HepG2 (cell line): ENCODE data around the gene ARHGAP12. TPM values are rescaled to one million over a fixed set of nuclear protein-coding genes. Genes with fewer than 3 reads are reported as not detected.

Experiments
- ARHGAP35 ChIP-seq: sonication (generic); formaldehyde crosslinking; IDR thresholded peaks from 2 replicates; pipeline ENCODE4 v1.9.0; 2022; ENCODE audit warnings: mild to moderate bottlenecking, inconsistent platforms, moderate library complexity, missing genetic modification reagents, borderline replicate concordance
- CCAR2 ChIP-seq: fragments of 200-400 bp; formaldehyde crosslinking; optimal IDR thresholded peaks from 2 replicates; pipeline ENCODE3; 2018; ENCODE audit warnings: low read depth, mild to moderate bottlenecking, low read length, moderate library complexity
- FIP1L1 ChIP-seq: fragments of 200-400 bp; formaldehyde crosslinking; IDR thresholded peaks from 2 replicates; pipeline ENCODE4 v1.6.1; 2018; ENCODE audit warnings: low read depth, mild to moderate bottlenecking, low read length, moderate library complexity, borderline replicate concordance; ENCODE audit not compliant: insufficient read depth
- FOXO1 ChIP-seq: sonication (generic); formaldehyde crosslinking; IDR thresholded peaks from 2 replicates; pipeline ENCODE4 v1.4.0; 2020; ENCODE audit warnings: missing genetic modification reagents
- GZF1 ChIP-seq: sonication (generic); formaldehyde crosslinking; IDR thresholded peaks from 2 replicates; pipeline ENCODE4 v1.5.1; 2020; ENCODE audit warnings: mild to moderate bottlenecking, missing genetic modification reagents
- HOXA3 ChIP-seq: sonication (generic); formaldehyde crosslinking; IDR thresholded peaks from 2 replicates; pipeline ENCODE4 v1.5.0; 2020; ENCODE audit warnings: missing genetic modification reagents
- MAZ ChIP-seq, 2 experiments: sonication (generic) in 1 of 2; formaldehyde crosslinking in 1 of 2; IDR thresholded peaks; 2 replicates each; pipeline versions ENCODE4 v1.5.0 to v1.6.1; 2012 to 2020; ENCODE audit warnings: low read depth in 2 of 2, mild to moderate bottlenecking in 2 of 2, borderline replicate concordance in 1 of 2, improper control_type of control experiment in 1 of 2, low read length in 1 of 2, missing genetic modification reagents in 1 of 2, moderate library complexity in 1 of 2
- PHF21A ChIP-seq: sonication (generic); formaldehyde crosslinking; IDR thresholded peaks from 2 replicates; pipeline ENCODE4 v1.5.0; 2020; ENCODE audit warnings: mild to moderate bottlenecking, missing genetic modification reagents
- REXO4 ChIP-seq: sonication (generic); formaldehyde crosslinking; IDR thresholded peaks from 2 replicates; pipeline ENCODE4 v1.8.0; 2022; ENCODE audit warnings: missing genetic modification reagents, mild to moderate bottlenecking, borderline replicate concordance
- SMAD9 ChIP-seq: sonication (generic); formaldehyde crosslinking; IDR thresholded peaks from 2 replicates; pipeline ENCODE4 v1.5.1; 2020; ENCODE audit warnings: mild to moderate bottlenecking, missing genetic modification reagents
- SNAPC5 ChIP-seq: sonication (generic); formaldehyde crosslinking; IDR thresholded peaks from 2 replicates; pipeline ENCODE4 v1.8.1; 2023; ENCODE audit warnings: mild to moderate bottlenecking, missing genetic modification reagents, borderline replicate concordance
- SOX5 ChIP-seq: IDR thresholded peaks from 2 replicates; pipeline ENCODE4 v1.6.1; 2016; ENCODE audit warnings: borderline replicate concordance
- SP2 ChIP-seq: sonication (generic); formaldehyde crosslinking; IDR thresholded peaks from 2 replicates; pipeline ENCODE4 v1.5.1; 2020; ENCODE audit warnings: mild to moderate bottlenecking, missing genetic modification reagents
- XRCC5 ChIP-seq: fragments of 200-400 bp; formaldehyde crosslinking; optimal IDR thresholded peaks from 2 replicates; pipeline ENCODE3; 2017; ENCODE audit warnings: mild to moderate bottlenecking, low read length
- ZNF337 ChIP-seq: sonication (generic); formaldehyde crosslinking; IDR thresholded peaks from 2 replicates; pipeline ENCODE4 v1.5.1; 2020; ENCODE audit warnings: missing genetic modification reagents, low read depth, mild to moderate bottlenecking, borderline replicate concordance
- ZNF460 ChIP-seq: sonication (generic); formaldehyde crosslinking; IDR thresholded peaks from 2 replicates; pipeline ENCODE4 v1.5.1; 2020; ENCODE audit warnings: missing genetic modification reagents, mild to moderate bottlenecking, borderline replicate concordance
- ZNF597 ChIP-seq: sonication (generic); formaldehyde crosslinking; IDR thresholded peaks from 2 replicates; pipeline ENCODE4 v1.5.0; 2020; ENCODE audit warnings: missing genetic modification reagents
- ZNF749 ChIP-seq: sonication (generic); formaldehyde crosslinking; IDR thresholded peaks from 2 replicates; pipeline ENCODE4 v1.8.0; 2022; ENCODE audit warnings: mild to moderate bottlenecking, missing genetic modification reagents, moderate library complexity, borderline replicate concordance
- ZNF761 ChIP-seq: sonication (generic); formaldehyde crosslinking; conservative IDR thresholded peaks from 2 replicates; pipeline ENCODE4 v1.4.0; 2020; ENCODE audit warnings: mild to moderate bottlenecking, missing genetic modification reagents
- polyA plus RNA-seq, 8 experiments: library from polyadenylated mRNA; depleted of rRNA in 3 of 8; stranded (reverse) in 7 of 8; unstranded in 1 of 8; fragments of >200 nt; fragmentation: Illumina TruSeq in 4 of 8; extraction: Trizol in 4 of 8; gene quantifications; 2 replicates each; pipeline versions ENCODE4 v1.2.1 to v1.2.3, GENCODE V29; 2011 to 2016; ENCODE audit warnings: low read depth in 4 of 8, missing spikeins in 1 of 8, mixed read lengths in 1 of 8; ENCODE audit not compliant: insufficient read depth in 1 of 8
- total RNA-seq, 5 experiments: library from RNA; depleted of rRNA; stranded (reverse); fragments of >200 nt; fragmentation: Illumina TruSeq; extraction: Trizol; gene quantifications; 2 replicates each; pipeline ENCODE4 v1.2.3, GENCODE V29; 2016; ENCODE audit warnings: low read depth in 1 of 5
- TF ChIP-seq, protein P1 (sequence below): sonication (generic); formaldehyde crosslinking; conservative IDR thresholded peaks from 2 replicates; pipeline ENCODE4 v1.4.0; 2020; ENCODE audit warnings: missing genetic modification reagents
- TF ChIP-seq, protein P2 (sequence below): sonication (generic); formaldehyde crosslinking; IDR thresholded peaks from 2 replicates; pipeline ENCODE4 v1.4.0; 2020; ENCODE audit warnings: missing genetic modification reagents
- TF ChIP-seq, protein P3 (sequence below): fragments of 450-650 bp; IDR thresholded peaks from 2 replicates; pipeline ENCODE4 v1.6.1; 2017

ARHGAP12 gene
- total and polyA plus RNA-seq, 2 of the 13 experiments (the other 11 are each of a cell fraction or from before 2014, with no cell fraction given), result 25.0 to 54.6 TPM

GRCh38 chr10:31929261-31930022, 811 bp upstream of the ARHGAP12 start (continued):
- TF ChIP-seq ZNF460 (CRISPR knock-in tag) (no peak), SMAD9 (CRISPR knock-in tag) (no peak), MAZ (IDR thresholded peaks at IDR 0.05; ENCODE audit: borderline replicate concordance, low read depth, low read length) (no peak), MAZ (CRISPR knock-in tag; IDR thresholded peaks at IDR 0.05; ENCODE audit: low read depth) (no peak), GZF1 (CRISPR knock-in tag) (no peak), HOXA3 (CRISPR knock-in tag) (no peak; the same call in none of the 2 replicates), SP2 (no peak), ZNF761 (CRISPR knock-in tag) (no peak), SOX5 (CRISPR knock-in tag) (no peak; the same call in 1 of the 2 replicates), FIP1L1 (0 out of 2 replicates have a peak, but pooled peaks have one; percentile 75), SNAPC5 (CRISPR knock-in tag) (no peak), REXO4 (CRISPR knock-in tag) (no peak), CCAR2 (no peak), PHF21A (CRISPR knock-in tag) (no peak), XRCC5 (no peak), ZNF749 (CRISPR knock-in tag) (0 out of 2 replicates have a peak, but pooled peaks have one; percentile 2), ARHGAP35 (CRISPR knock-in tag) (no peak), FOXO1 (peak; percentile 47; the same call in 1 of the 2 replicates), ZNF597 (no peak), ZNF337 (no peak)
- TF ChIP-seq, protein P1, sequence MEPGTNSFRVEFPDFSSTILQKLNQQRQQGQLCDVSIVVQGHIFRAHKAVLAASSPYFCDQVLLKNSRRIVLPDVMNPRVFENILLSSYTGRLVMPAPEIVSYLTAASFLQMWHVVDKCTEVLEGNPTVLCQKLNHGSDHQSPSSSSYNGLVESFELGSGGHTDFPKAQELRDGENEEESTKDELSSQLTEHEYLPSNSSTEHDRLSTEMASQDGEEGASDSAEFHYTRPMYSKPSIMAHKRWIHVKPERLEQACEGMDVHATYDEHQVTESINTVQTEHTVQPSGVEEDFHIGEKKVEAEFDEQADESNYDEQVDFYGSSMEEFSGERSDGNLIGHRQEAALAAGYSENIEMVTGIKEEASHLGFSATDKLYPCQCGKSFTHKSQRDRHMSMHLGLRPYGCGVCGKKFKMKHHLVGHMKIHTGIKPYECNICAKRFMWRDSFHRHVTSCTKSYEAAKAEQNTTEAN, result no peak
- TF ChIP-seq, protein P2, sequence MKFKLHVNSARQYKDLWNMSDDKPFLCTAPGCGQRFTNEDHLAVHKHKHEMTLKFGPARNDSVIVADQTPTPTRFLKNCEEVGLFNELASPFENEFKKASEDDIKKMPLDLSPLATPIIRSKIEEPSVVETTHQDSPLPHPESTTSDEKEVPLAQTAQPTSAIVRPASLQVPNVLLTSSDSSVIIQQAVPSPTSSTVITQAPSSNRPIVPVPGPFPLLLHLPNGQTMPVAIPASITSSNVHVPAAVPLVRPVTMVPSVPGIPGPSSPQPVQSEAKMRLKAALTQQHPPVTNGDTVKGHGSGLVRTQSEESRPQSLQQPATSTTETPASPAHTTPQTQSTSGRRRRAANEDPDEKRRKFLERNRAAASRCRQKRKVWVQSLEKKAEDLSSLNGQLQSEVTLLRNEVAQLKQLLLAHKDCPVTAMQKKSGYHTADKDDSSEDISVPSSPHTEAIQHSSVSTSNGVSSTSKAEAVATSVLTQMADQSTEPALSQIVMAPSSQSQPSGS (CRISPR knock-in tag), result no peak
- TF ChIP-seq, protein P3, sequence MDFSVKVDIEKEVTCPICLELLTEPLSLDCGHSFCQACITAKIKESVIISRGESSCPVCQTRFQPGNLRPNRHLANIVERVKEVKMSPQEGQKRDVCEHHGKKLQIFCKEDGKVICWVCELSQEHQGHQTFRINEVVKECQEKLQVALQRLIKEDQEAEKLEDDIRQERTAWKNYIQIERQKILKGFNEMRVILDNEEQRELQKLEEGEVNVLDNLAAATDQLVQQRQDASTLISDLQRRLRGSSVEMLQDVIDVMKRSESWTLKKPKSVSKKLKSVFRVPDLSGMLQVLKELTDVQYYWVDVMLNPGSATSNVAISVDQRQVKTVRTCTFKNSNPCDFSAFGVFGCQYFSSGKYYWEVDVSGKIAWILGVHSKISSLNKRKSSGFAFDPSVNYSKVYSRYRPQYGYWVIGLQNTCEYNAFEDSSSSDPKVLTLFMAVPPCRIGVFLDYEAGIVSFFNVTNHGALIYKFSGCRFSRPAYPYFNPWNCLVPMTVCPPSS, result no peak
